Peyer's patch (tissue), 4 donors: ENCODE results near the gene SLC40A1.

ENCODE experiments used
- POLR2A ChIP-seq, 2 donors: fragments of 450-650 bp; IDR thresholded peaks; one replicate each; pipeline ENCODE4 v1.5.1; 2017; ENCODE audit warnings: antibody characterized with exemption in 2 of 2, mild to moderate bottlenecking in 2 of 2, moderate library complexity in 2 of 2
- TF ChIP-seq, protein P1 (sequence below), 6 experiments: fragments of 450-650 bp in 4 of 6; fragments of 200-600 bp in 2 of 6; sonication (generic) in 1 of 6; IDR thresholded peaks; one replicate each; pipeline ENCODE4 v1.5.1; 2017 to 2019; ENCODE audit warnings: antibody characterized with exemption in 6 of 6, mild to moderate bottlenecking in 3 of 6, moderate library complexity in 1 of 6

GRCh38 chr2:189608170-189608569, 27.6 kb upstream of the SLC40A1 start:
- TF ChIP-seq, protein P1, sequence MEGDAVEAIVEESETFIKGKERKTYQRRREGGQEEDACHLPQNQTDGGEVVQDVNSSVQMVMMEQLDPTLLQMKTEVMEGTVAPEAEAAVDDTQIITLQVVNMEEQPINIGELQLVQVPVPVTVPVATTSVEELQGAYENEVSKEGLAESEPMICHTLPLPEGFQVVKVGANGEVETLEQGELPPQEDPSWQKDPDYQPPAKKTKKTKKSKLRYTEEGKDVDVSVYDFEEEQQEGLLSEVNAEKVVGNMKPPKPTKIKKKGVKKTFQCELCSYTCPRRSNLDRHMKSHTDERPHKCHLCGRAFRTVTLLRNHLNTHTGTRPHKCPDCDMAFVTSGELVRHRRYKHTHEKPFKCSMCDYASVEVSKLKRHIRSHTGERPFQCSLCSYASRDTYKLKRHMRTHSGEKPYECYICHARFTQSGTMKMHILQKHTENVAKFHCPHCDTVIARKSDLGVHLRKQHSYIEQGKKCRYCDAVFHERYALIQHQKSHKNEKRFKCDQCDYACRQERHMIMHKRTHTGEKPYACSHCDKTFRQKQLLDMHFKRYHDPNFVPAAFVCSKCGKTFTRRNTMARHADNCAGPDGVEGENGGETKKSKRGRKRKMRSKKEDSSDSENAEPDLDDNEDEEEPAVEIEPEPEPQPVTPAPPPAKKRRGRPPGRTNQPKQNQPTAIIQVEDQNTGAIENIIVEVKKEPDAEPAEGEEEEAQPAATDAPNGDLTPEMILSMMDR (IDR thresholded peaks at IDR 0.05) = no peak
- TF ChIP-seq POLR2A (IDR thresholded peaks at IDR 0.05) = no peak
